ENCODE data around the gene ADORA1. TPM values are rescaled to one million over a fixed set of nuclear protein-coding genes. Genes with fewer than 3 reads are reported as not detected.

ADORA1 gene
- total RNA-seq, 2 experiments from 2014 or later: not detected

- H3K9me3 ChIP-seq (ENCODE audit: control insufficient read depth in 1 of 2, insufficient read depth in 1 of 2, low read length in 2 of 2): no peaks in the 10 kb centered on the region
- no peak overlapping the region for H3K27ac ChIP-seq (ENCODE audit: low read depth in 1 of 2, low read length in 2 of 2)
- ATAC-seq (ENCODE audit: poor library complexity): no peak
- intact Hi-C loops (cut with DNase I, micrococcal nuclease): no loop called here
- H3K4me1 Mint-ChIP-seq (ENCODE audit: low read depth): no peaks in the 10 kb centered on the region
- CTCF ChIA-PET: no interaction called here
- no peak overlapping the region for H3K4me3 ChIP-seq (ENCODE audit: low read length)
- H3K36me3 ChIP-seq (ENCODE audit: insufficient read depth, low read length): no peaks in the 10 kb centered on the region
- no peak overlapping the region for H3K27ac Mint-ChIP-seq
- TF ChIP-seq CTCF (IDR thresholded peaks at IDR 0.05): no peak
- no peaks in the 10 kb centered on the region for H3K4me1 ChIP-seq (ENCODE audit: insufficient read depth, low read length)
- H3K4me3 Mint-ChIP-seq: no peak overlapping the region
- no peaks in the 10 kb centered on the region for H3K27me3 Mint-ChIP-seq
- H3K36me3 Mint-ChIP-seq (ENCODE audit: low read depth): no peaks in the 10 kb centered on the region
- H3K9me3 Mint-ChIP-seq: no peaks in the 10 kb centered on the region
- POLR2A ChIA-PET: no interaction called here
- DNase-seq: no peak
- H3K27me3 ChIP-seq (ENCODE audit: control insufficient read depth in 1 of 2, insufficient read depth in 2 of 2, low read length in 2 of 2): peaks cover 0 to 3% of the 10 kb centered on the region in 2 experiments
These were observed 41.5 kb downstream of the ADORA1 start for GRCh38 chr1:203168991-203169390.

- Mint-ChIP-seq H3K27me3 (no peaks in the 10 kb centered on the region), H3K4me3 (no peak overlapping the region), H3K4me1 (ENCODE audit: low read depth) (no peaks in the 10 kb centered on the region), H3K9me3 (no peaks in the 10 kb centered on the region), H3K27ac (no peak overlapping the region), H3K36me3 (ENCODE audit: low read depth) (no peaks in the 10 kb centered on the region)
- CTCF ChIA-PET: no interaction called here
- no peak for ATAC-seq (ENCODE audit: poor library complexity)
- Histone ChIP-seq H3K27me3 (ENCODE audit: control insufficient read depth in 1 of 2, insufficient read depth in 2 of 2, low read length in 2 of 2) (no peaks in the 10 kb centered on the region), H3K36me3 (ENCODE audit: insufficient read depth, low read length) (no peaks in the 10 kb centered on the region), H3K27ac (ENCODE audit: low read depth in 1 of 2, low read length in 2 of 2) (no peak overlapping the region), H3K4me3 (ENCODE audit: low read length) (no peak overlapping the region), H3K9me3 (ENCODE audit: control insufficient read depth in 1 of 2, insufficient read depth in 1 of 2, low read length in 2 of 2) (no peaks in the 10 kb centered on the region), H3K4me1 (ENCODE audit: insufficient read depth, low read length) (no peaks in the 10 kb centered on the region)
- no peak for TF ChIP-seq CTCF (IDR thresholded peaks at IDR 0.05)
- POLR2A ChIA-PET: no interaction called here
- no peak for DNase-seq
- intact Hi-C loops (cut with DNase I, micrococcal nuclease): loop anchor here in 1 of 2 experiments (2.0 kb wide), 1 partner anchor 131 kb away; no protein-coding TSS in a partner anchor
These were observed 42.4 kb downstream of the ADORA1 start for GRCh38 chr1:203169770-203170520.

GRCh38 chr1:203170625-203171330 is 43.3 kb downstream of the ADORA1 start:
- no peak overlapping the region for H3K4me3 ChIP-seq (ENCODE audit: low read length)
- Mint-ChIP-seq H3K36me3 (ENCODE audit: low read depth) (no peaks in the 10 kb centered on the region), H3K4me3 (no peak overlapping the region), H3K9me3 (no peaks in the 10 kb centered on the region), H3K27ac (no peak overlapping the region), H3K27me3 (no peaks in the 10 kb centered on the region), H3K4me1 (ENCODE audit: low read depth) (no peaks in the 10 kb centered on the region)
- TF ChIP-seq CTCF (IDR thresholded peaks at IDR 0.05): no peak
- no peaks in the 10 kb centered on the region for H3K27me3 ChIP-seq (ENCODE audit: control insufficient read depth in 1 of 2, insufficient read depth in 2 of 2, low read length in 2 of 2)
- no peaks in the 10 kb centered on the region for H3K4me1 ChIP-seq (ENCODE audit: insufficient read depth, low read length)
- ChIA-PET CTCF (no interaction called here), POLR2A (no interaction called here)
- H3K27ac ChIP-seq (ENCODE audit: low read depth in 1 of 2, low read length in 2 of 2): no peak overlapping the region
- DNase-seq: no peak
- no peaks in the 10 kb centered on the region for H3K36me3 ChIP-seq (ENCODE audit: insufficient read depth, low read length)
- no peak for ATAC-seq (ENCODE audit: poor library complexity)
- intact Hi-C loops (cut with DNase I, micrococcal nuclease): loop anchor here in 1 of 2 experiments (2.0 kb wide), 1 partner anchor 132 kb away; no protein-coding TSS in a partner anchor
- no peaks in the 10 kb centered on the region for H3K9me3 ChIP-seq (ENCODE audit: control insufficient read depth in 1 of 2, insufficient read depth in 1 of 2, low read length in 2 of 2)
